Thoracic aorta (tissue), 2 donors: Measurements from ENCODE around the gene PPP2R5C. TPM values are rescaled to one million over a fixed set of nuclear protein-coding genes. Genes with fewer than 3 reads are reported as not detected.

Experiments
- ATAC-seq: fragments of 150-250 bp; one replicate; pipeline ENCODE4 v1.8.0; 2017; ENCODE audit warnings: low read depth; ENCODE audit not compliant: insufficient number of reproducible peaks, low FRiP score
- DNase-seq: peaks from one replicate; pipeline ENCODE4 v3.0.0-alpha.2; 2020; ENCODE audit warnings: low spot score
- H3K27ac ChIP-seq, 2 donors: fragments of 200-600 bp; sonication (generic); 1 replicate in 1 of 2; 2 replicates in 1 of 2; pipeline ENCODE4 v1.5.1; 2016; ENCODE audit warnings: mild to moderate bottlenecking in 2 of 2, moderate library complexity in 2 of 2
- H3K27me3 ChIP-seq: fragments of 200-600 bp; sonication (generic); replicated peaks from 2 replicates; pipeline ENCODE4 v1.6.0; 2016; ENCODE audit warnings: mild to moderate bottlenecking; ENCODE audit not compliant: insufficient read depth
- H3K36me3 ChIP-seq: fragments of 200-600 bp; sonication (generic); one replicate; pipeline ENCODE4 v1.5.1; 2016
- H3K4me1 ChIP-seq, 2 donors: fragments of 200-600 bp; sonication (generic); 1 replicate in 1 of 2; 2 replicates in 1 of 2; pipeline versions ENCODE4 v1.5.1 to v1.6.0; 2016; ENCODE audit warnings: low read depth in 2 of 2, mild to moderate bottlenecking in 1 of 2; ENCODE audit not compliant: control insufficient read depth in 1 of 2
- H3K4me3 ChIP-seq: fragments of 200-600 bp; sonication (generic); 2 replicates; pipeline ENCODE4 v1.5.1; 2016; ENCODE audit warnings: mild to moderate bottlenecking
- H3K9me3 ChIP-seq: fragments of 200-600 bp; sonication (generic); 2 replicates; pipeline ENCODE4 v1.5.1; 2016
- CTCF ChIP-seq: fragments of 200-600 bp; sonication (generic); IDR thresholded peaks from one replicate; pipeline ENCODE4 v1.5.1; 2019; ENCODE audit warnings: antibody characterized with exemption
- total RNA-seq, 2 donors: library from RNA; depleted of rRNA; stranded (reverse); fragments of >200 nt; gene quantifications; one replicate each; pipeline versions ENCODE4 v1.1.0 to v1.2.3, GENCODE V29; 2016

Gene PPP2R5C
- total RNA-seq, 2 donors from 2014 or later = 97.2 to 341 TPM

DNA sequence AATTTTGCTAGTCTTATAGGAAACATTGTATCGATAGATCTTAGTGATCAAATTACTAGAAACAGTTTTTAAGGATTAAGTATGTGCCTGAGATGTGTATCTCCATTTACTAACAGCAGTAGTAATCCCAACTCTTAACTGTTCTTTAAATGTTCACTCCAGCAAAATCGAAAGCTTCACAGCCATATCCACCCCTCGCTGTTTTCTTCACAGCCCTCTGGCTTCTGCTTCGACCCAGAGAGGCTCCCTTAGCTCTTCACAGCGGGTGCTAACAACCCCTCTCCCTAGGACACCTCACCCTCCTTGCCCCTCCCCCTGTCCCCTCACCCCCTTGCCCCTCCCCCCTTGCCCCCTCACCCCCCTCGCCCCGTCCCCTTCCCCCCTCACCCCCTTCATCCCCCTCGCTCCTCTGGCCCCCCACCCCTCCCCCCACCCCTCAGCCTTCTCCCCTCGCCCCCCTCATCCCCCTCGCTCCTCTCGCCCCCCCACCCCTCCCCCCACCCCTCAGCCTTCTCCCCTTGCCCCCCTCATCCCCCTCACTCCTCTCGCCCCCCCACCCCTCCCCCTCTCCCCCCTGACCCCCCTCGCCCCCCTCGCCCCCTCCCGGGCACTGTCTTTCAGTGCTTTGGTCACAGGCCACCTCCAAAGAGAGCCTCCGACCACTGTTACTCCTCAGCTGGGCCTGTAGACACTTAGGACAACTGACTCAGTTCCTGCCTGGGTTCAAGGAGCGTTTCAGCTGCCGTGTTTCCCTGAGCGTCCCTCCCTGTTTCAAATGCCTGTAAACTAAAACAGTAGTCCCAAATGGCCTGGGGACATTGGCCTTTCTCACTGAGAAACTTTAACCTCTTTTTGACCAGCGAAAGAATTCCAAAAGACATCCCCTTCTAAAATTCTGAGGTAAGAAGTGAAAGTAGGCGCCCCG is 156.8 kb downstream of the PPP2R5C start:
- Histone ChIP-seq H3K27ac (no peak overlapping the region), H3K36me3 (peaks cover 13% of the 10 kb centered on the region), H3K9me3 (no peaks in the 10 kb centered on the region)

GRCh38 chr14:101920271-101920670 is 158.8 kb downstream of the PPP2R5C start:
- H3K36me3 ChIP-seq = peaks cover 8% of the 10 kb centered on the region
- no peak for DNase-seq
- H3K4me1 ChIP-seq = no peaks in the 10 kb centered on the region

More for the DNA sequence above, 156.8 kb downstream of the PPP2R5C start:
- TF ChIP-seq CTCF = no peak
- H3K4me1 ChIP-seq = no peaks in the 10 kb centered on the region
- H3K4me3 ChIP-seq = no peak overlapping the region
- ATAC-seq (no peak), DNase-seq (no peak)
- no peaks in the 10 kb centered on the region for H3K27me3 ChIP-seq

DNA sequence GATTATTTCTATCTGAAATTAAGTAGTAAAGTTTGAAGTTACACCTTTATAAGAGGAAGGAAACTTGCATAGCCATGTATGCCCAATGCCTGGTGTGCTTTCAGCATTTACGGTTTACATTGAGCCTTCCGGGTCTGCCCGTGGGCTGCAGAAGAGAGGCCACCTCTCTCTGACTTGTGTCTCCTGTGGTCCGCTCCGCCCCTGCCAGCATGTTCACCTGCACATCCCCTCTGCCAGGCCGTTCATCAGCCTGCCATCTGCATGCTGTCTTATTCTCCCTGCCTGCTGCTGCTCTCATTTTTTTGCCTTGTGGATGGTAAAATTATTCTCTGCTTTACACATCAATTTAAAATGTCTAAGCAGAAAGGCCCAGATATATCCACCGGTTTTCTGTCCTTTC is 161.4 kb downstream of the PPP2R5C start:
- Histone ChIP-seq H3K36me3 (peaks cover 8% of the 10 kb centered on the region), H3K4me1 (peaks cover 5 to 10% of the 10 kb centered on the region in 2 donors), H3K9me3 (no peaks in the 10 kb centered on the region), H3K27ac (no peak overlapping the region), H3K4me3 (no peak overlapping the region), H3K27me3 (no peaks in the 10 kb centered on the region)
- DNase-seq = no peak
- no peak for ATAC-seq
- TF ChIP-seq CTCF = no peak

More at GRCh38 chr14:101920271-101920670, 158.8 kb downstream of the PPP2R5C start:
- Histone ChIP-seq H3K27me3 (no peaks in the 10 kb centered on the region), H3K9me3 (no peaks in the 10 kb centered on the region), H3K27ac (no peak overlapping the region), H3K4me3 (no peak overlapping the region)
- no peak for ATAC-seq
- TF ChIP-seq CTCF = no peak

- Histone ChIP-seq H3K9me3 (no peaks in the 10 kb centered on the region), H3K4me1 (peaks cover 5 to 16% of the 10 kb centered on the region in 2 donors), H3K4me3 (no peak overlapping the region), H3K27me3 (no peaks in the 10 kb centered on the region), H3K27ac (no peak overlapping the region), H3K36me3 (peaks cover 8% of the 10 kb centered on the region)
- ATAC-seq = no peak
- DNase-seq = no peak
- TF ChIP-seq CTCF = no peak
Measured at GRCh38 chr14:101925152-101925551, 163.6 kb downstream of the PPP2R5C start.

- Histone ChIP-seq H3K4me1 (peaks cover 5 to 16% of the 10 kb centered on the region in 2 donors), H3K27ac (no peak overlapping the region), H3K36me3 (peaks cover 8% of the 10 kb centered on the region), H3K4me3 (no peak overlapping the region), H3K9me3 (no peaks in the 10 kb centered on the region), H3K27me3 (no peaks in the 10 kb centered on the region)
- ATAC-seq = no peak
- no peak for TF ChIP-seq CTCF
- DNase-seq = no peak
Measured at GRCh38 chr14:101926085-101926484, 164.6 kb downstream of the PPP2R5C start.
